DOHH2 (cell line): ENCODE data around the gene TEKT5.

ENCODE experiments used
- EZH2phosphoT487 ChIP-seq: fragments of 200-600 bp; sonication (generic); IDR thresholded peaks from 2 replicates; pipeline ENCODE4 v1.6.1; 2017; ENCODE audit warnings: borderline replicate concordance, mild to moderate bottlenecking, antibody characterized with exemption, low read length, moderate library complexity, mixed read lengths
- TF ChIP-seq, protein P1 (sequence below): fragments of 200-600 bp; sonication (generic); IDR thresholded peaks from one replicate; pipeline ENCODE4 v1.5.1; 2014; ENCODE audit warnings: antibody characterized with exemption, mild to moderate bottlenecking, low read depth, low read length; ENCODE audit not compliant: poor library complexity, severe bottlenecking

GRCh38 chr16:10694830-10695229 lies at the start of gene TEKT5:
- TF ChIP-seq, protein P1, sequence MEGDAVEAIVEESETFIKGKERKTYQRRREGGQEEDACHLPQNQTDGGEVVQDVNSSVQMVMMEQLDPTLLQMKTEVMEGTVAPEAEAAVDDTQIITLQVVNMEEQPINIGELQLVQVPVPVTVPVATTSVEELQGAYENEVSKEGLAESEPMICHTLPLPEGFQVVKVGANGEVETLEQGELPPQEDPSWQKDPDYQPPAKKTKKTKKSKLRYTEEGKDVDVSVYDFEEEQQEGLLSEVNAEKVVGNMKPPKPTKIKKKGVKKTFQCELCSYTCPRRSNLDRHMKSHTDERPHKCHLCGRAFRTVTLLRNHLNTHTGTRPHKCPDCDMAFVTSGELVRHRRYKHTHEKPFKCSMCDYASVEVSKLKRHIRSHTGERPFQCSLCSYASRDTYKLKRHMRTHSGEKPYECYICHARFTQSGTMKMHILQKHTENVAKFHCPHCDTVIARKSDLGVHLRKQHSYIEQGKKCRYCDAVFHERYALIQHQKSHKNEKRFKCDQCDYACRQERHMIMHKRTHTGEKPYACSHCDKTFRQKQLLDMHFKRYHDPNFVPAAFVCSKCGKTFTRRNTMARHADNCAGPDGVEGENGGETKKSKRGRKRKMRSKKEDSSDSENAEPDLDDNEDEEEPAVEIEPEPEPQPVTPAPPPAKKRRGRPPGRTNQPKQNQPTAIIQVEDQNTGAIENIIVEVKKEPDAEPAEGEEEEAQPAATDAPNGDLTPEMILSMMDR: no peak
- TF ChIP-seq EZH2phosphoT487: no peak
